ENCODE measurements around the gene FGA.

FGA gene

GRCh38 chr4:154573190-154573870 is 17.2 kb downstream of the FGA start:
- in situ Hi-C loops (cut with HindIII; ENCODE audit: low sequenced_read_pairs) = no loop called here
- TF ChIP-seq CTCF (IDR thresholded peaks at IDR 0.05; ENCODE audit: low read depth, low read length, missing control alignments) = no peak
- no peak for DNase-seq (ENCODE audit: low read depth)
- no peak overlapping the region for H3K4me3 ChIP-seq (ENCODE audit: low read depth, low read length)

GRCh38 chr4:154569584-154569983 is 21.0 kb downstream of the FGA start:
- no peak for DNase-seq (ENCODE audit: low read depth)
- TF ChIP-seq CTCF (IDR thresholded peaks at IDR 0.05; ENCODE audit: low read depth, low read length, missing control alignments) = no peak
- in situ Hi-C loops (cut with HindIII; ENCODE audit: low sequenced_read_pairs) = no loop called here
- H3K4me3 ChIP-seq (ENCODE audit: low read depth, low read length) = no peak overlapping the region

GRCh38 chr4:154569028-154569427 is 21.5 kb downstream of the FGA start:
- H3K4me3 ChIP-seq (ENCODE audit: low read depth, low read length) = no peak overlapping the region
- DNase-seq (ENCODE audit: low read depth) = no peak
- no peak for TF ChIP-seq CTCF (IDR thresholded peaks at IDR 0.05; ENCODE audit: low read depth, low read length, missing control alignments)
- in situ Hi-C loops (cut with HindIII; ENCODE audit: low sequenced_read_pairs) = no loop called here

GRCh38 chr4:154566639-154567204 is 23.8 kb downstream of the FGA start:
- in situ Hi-C loops (cut with HindIII; ENCODE audit: low sequenced_read_pairs) = no loop called here
- H3K4me3 ChIP-seq (ENCODE audit: low read depth, low read length) = no peak overlapping the region
- DNase-seq (ENCODE audit: low read depth) = no peak
- no peak for TF ChIP-seq CTCF (IDR thresholded peaks at IDR 0.05; ENCODE audit: low read depth, low read length, missing control alignments)

- in situ Hi-C loops (cut with HindIII; ENCODE audit: low sequenced_read_pairs) = no loop called here
- TF ChIP-seq CTCF (IDR thresholded peaks at IDR 0.05; ENCODE audit: low read depth, low read length, missing control alignments) = no peak
- no peak overlapping the region for H3K4me3 ChIP-seq (ENCODE audit: low read depth, low read length)
- no peak for DNase-seq (ENCODE audit: low read depth)
Measured at GRCh38 chr4:154565704-154566103, 24.8 kb downstream of the FGA start.

GRCh38 chr4:154564311-154564710 is 26.2 kb downstream of the FGA start:
- TF ChIP-seq CTCF (IDR thresholded peaks at IDR 0.05; ENCODE audit: low read depth, low read length, missing control alignments) = no peak
- no peak overlapping the region for H3K4me3 ChIP-seq (ENCODE audit: low read depth, low read length)
- no peak for DNase-seq (ENCODE audit: low read depth)
- in situ Hi-C loops (cut with HindIII; ENCODE audit: low sequenced_read_pairs) = no loop called here
